ENCODE results near the gene CLEC16A. TPM values are rescaled to one million over a fixed set of nuclear protein-coding genes. Genes with fewer than 3 reads are reported as not detected.

CLEC16A gene
- polyA plus RNA-seq, 1 experiment, result 11.9 TPM

- TF ChIP-seq CTCF (IDR thresholded peaks at IDR 0.05; ENCODE audit: low read depth, low read length), result no peak
- Histone ChIP-seq H3K27ac (ENCODE audit: low read depth, low read length) (no peak overlapping the region), H3K9me3 (ENCODE audit: control insufficient read depth, insufficient read depth, low read length) (no peaks in the 10 kb centered on the region), H3K4me3 (ENCODE audit: low read depth, low read length) (no peak overlapping the region), H3K27me3 (ENCODE audit: control insufficient read depth, insufficient read depth, low read length) (no peaks in the 10 kb centered on the region)
- ChIA-PET POLR2A (no interaction called here), CTCF (no interaction called here)
- no peak for DNase-seq (ENCODE audit: low read depth, low spot score)
These were observed 34.6 kb downstream of the CLEC16A start for GRCh38 chr16:10978871-10979446.

- POLR2A ChIA-PET, result interaction anchor here (0.9 kb wide), 1 partner anchor 276 kb away, joined by 6 read pairs; the partner anchor contains the start of gene SOCS1
- no peaks in the 10 kb centered on the region for H3K27me3 ChIP-seq (ENCODE audit: control insufficient read depth, insufficient read depth, low read length)
- H3K9me3 ChIP-seq (ENCODE audit: control insufficient read depth, insufficient read depth, low read length), result no peaks in the 10 kb centered on the region
- no peak overlapping the region for H3K4me3 ChIP-seq (ENCODE audit: low read depth, low read length)
- H3K27ac ChIP-seq (ENCODE audit: low read depth, low read length), result no peak overlapping the region
- no peak for TF ChIP-seq CTCF (IDR thresholded peaks at IDR 0.05; ENCODE audit: low read depth, low read length)
- DNase-seq (ENCODE audit: low read depth, low spot score), result no peak
- CTCF ChIA-PET, result interaction anchor here (0.8 to 1.6 kb wide), 5 partner anchors 9 to 416 kb away, joined by 3 to 6 read pairs (median 3); no protein-coding TSS in a partner anchor
These were observed 35.6 kb downstream of the CLEC16A start for GRCh38 chr16:10979717-10980601.

GRCh38 chr16:10980813-10981212, 36.4 kb downstream of the CLEC16A start:
- H3K27me3 ChIP-seq (ENCODE audit: control insufficient read depth, insufficient read depth, low read length), result no peaks in the 10 kb centered on the region
- ChIA-PET CTCF (interaction anchor here (0.8 to 1.6 kb wide), 5 partner anchors 10 to 415 kb away, joined by 3 to 6 read pairs (median 3); no protein-coding TSS in a partner anchor), POLR2A (interaction anchor here (0.9 kb wide), 1 partner anchor 275 kb away, joined by 6 read pairs; the partner anchor contains the start of gene SOCS1)
- no peaks in the 10 kb centered on the region for H3K9me3 ChIP-seq (ENCODE audit: control insufficient read depth, insufficient read depth, low read length)
- no peak for DNase-seq (ENCODE audit: low read depth, low spot score)
- no peak overlapping the region for H3K27ac ChIP-seq (ENCODE audit: low read depth, low read length)
- no peak overlapping the region for H3K4me3 ChIP-seq (ENCODE audit: low read depth, low read length)
- TF ChIP-seq CTCF (IDR thresholded peaks at IDR 0.05; ENCODE audit: low read depth, low read length), result no peak

- ChIA-PET POLR2A (no interaction called here), CTCF (interaction anchor here (0.7 to 1.1 kb wide), 3 partner anchors 10 to 274 kb away, joined by 3 to 4 read pairs (median 3); no protein-coding TSS in a partner anchor)
- DNase-seq (ENCODE audit: low read depth, low spot score), result no peak
- no peak overlapping the region for H3K4me3 ChIP-seq (ENCODE audit: low read depth, low read length)
- no peaks in the 10 kb centered on the region for H3K9me3 ChIP-seq (ENCODE audit: control insufficient read depth, insufficient read depth, low read length)
- peak; percentile 37; the same call in 1 of the 2 replicates for TF ChIP-seq CTCF (IDR thresholded peaks at IDR 0.05; ENCODE audit: low read depth, low read length)
- no peaks in the 10 kb centered on the region for H3K27me3 ChIP-seq (ENCODE audit: control insufficient read depth, insufficient read depth, low read length)
- H3K27ac ChIP-seq (ENCODE audit: low read depth, low read length), result no peak overlapping the region
These were observed 37.4 kb downstream of the CLEC16A start for GRCh38 chr16:10981697-10982216.
